Neural crest cell (in vitro differentiated cells): ENCODE results near the gene LAMA1. TPM values are rescaled to one million over a fixed set of nuclear protein-coding genes. Genes with fewer than 3 reads are reported as not detected.
"Not testable (repeated sequence)": the region's sequence is repeated elsewhere in the genome, so short reads cannot be mapped to it uniquely, and the experiment has no call there.

Source experiments
- DNase-seq: peaks from one replicate; pipeline ENCODE4 v3.0.0; 2021; ENCODE audit warnings: low read depth, mixed read lengths, low spot score
- H3K27ac Mint-ChIP-seq: one replicate; pipeline ENCODE4 v1.8.0; 2021; ENCODE audit warnings: mild to moderate bottlenecking, mixed read lengths; ENCODE audit not compliant: unreplicated experiment
- H3K27me3 Mint-ChIP-seq: 2 replicates; pipeline ENCODE4 v1.8.0; 2021; ENCODE audit warnings: low read depth, mild to moderate bottlenecking, mixed read lengths
- H3K36me3 Mint-ChIP-seq: 2 replicates; pipeline ENCODE4 v1.8.0; 2021; ENCODE audit warnings: low read depth, mild to moderate bottlenecking, mixed read lengths
- H3K4me1 Mint-ChIP-seq: 2 replicates; pipeline ENCODE4 v1.8.0; 2021; ENCODE audit warnings: mixed read lengths
- H3K4me3 Mint-ChIP-seq: one replicate; pipeline ENCODE4 v1.8.0; 2021; ENCODE audit warnings: mild to moderate bottlenecking, mixed read lengths
- H3K9me3 Mint-ChIP-seq: 2 replicates; pipeline ENCODE4 v1.8.0; 2021; ENCODE audit warnings: mixed read lengths
- total RNA-seq: library from RNA; stranded (reverse); gene quantifications from 2 replicates; pipeline ENCODE4 v1.2.1, GENCODE V29; 2021
- TF ChIP-seq, protein P1 (sequence below): fragments of 200-600 bp; sonication (generic); conservative IDR thresholded peaks from 2 replicates; pipeline ENCODE4 v1.5.0; 2021; ENCODE audit warnings: antibody characterized with exemption, mild to moderate bottlenecking

LAMA1 gene
- total RNA-seq, 1 donor from 2014 or later, result 102 TPM

GRCh38 chr18:6939972-6940371 lies 177.6 kb downstream of the LAMA1 start:
- Mint-ChIP-seq H3K27me3 (no peaks in the 10 kb centered on the region), H3K36me3 (peaks cover 47% of the 10 kb centered on the region), H3K4me3 (no peak overlapping the region), H3K9me3 (peaks cover 4% of the 10 kb centered on the region), H3K4me1 (peaks cover 27% of the 10 kb centered on the region), H3K27ac (no peak overlapping the region)
- TF ChIP-seq, protein P1, sequence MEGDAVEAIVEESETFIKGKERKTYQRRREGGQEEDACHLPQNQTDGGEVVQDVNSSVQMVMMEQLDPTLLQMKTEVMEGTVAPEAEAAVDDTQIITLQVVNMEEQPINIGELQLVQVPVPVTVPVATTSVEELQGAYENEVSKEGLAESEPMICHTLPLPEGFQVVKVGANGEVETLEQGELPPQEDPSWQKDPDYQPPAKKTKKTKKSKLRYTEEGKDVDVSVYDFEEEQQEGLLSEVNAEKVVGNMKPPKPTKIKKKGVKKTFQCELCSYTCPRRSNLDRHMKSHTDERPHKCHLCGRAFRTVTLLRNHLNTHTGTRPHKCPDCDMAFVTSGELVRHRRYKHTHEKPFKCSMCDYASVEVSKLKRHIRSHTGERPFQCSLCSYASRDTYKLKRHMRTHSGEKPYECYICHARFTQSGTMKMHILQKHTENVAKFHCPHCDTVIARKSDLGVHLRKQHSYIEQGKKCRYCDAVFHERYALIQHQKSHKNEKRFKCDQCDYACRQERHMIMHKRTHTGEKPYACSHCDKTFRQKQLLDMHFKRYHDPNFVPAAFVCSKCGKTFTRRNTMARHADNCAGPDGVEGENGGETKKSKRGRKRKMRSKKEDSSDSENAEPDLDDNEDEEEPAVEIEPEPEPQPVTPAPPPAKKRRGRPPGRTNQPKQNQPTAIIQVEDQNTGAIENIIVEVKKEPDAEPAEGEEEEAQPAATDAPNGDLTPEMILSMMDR, result no peak
- no peak for DNase-seq

DNA sequence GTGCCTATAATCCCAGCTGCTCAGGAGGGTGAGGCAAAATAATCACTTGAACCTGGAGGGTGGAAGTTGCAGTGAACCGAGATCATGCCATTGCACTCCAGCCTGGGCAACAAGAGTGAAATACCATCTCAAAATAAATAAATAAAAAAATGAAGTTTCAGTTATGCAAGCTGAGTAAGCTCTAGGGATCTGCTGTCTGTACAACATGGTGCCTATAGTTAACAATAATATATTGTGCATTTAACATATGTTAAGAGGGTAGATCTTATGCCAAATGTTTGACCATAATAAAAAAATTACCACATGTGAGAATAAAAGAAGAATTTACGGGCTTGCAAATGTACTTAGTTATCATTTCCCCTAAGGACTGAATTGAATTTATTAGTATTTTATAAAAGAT lies 179.2 kb downstream of the LAMA1 start:
- H3K9me3 Mint-ChIP-seq, result not testable (repeated sequence)

GRCh38 chr18:6938003-6938402 lies 179.6 kb downstream of the LAMA1 start:
- peaks cover 6% of the 10 kb centered on the region for H3K9me3 Mint-ChIP-seq
- no peak overlapping the region for H3K4me3 Mint-ChIP-seq
- no peak overlapping the region for H3K27ac Mint-ChIP-seq
- no peaks in the 10 kb centered on the region for H3K27me3 Mint-ChIP-seq
- DNase-seq, result no peak
- H3K4me1 Mint-ChIP-seq, result peaks cover 27% of the 10 kb centered on the region
- TF ChIP-seq, protein P1, result no peak
- H3K36me3 Mint-ChIP-seq, result peaks cover 38% of the 10 kb centered on the region

More for the DNA sequence above, 179.2 kb downstream of the LAMA1 start:
- Mint-ChIP-seq H3K4me1 (peaks cover 27% of the 10 kb centered on the region), H3K36me3 (peaks cover 41% of the 10 kb centered on the region)
- not testable (repeated sequence) for H3K27me3 Mint-ChIP-seq, DNase-seq, H3K27ac Mint-ChIP-seq, H3K4me3 Mint-ChIP-seq

- H3K9me3 Mint-ChIP-seq, result peaks cover 6% of the 10 kb centered on the region
- peaks cover 23% of the 10 kb centered on the region for H3K4me1 Mint-ChIP-seq
- no peak for DNase-seq
- H3K27me3 Mint-ChIP-seq, result no peaks in the 10 kb centered on the region
- no peak overlapping the region for H3K27ac Mint-ChIP-seq
- TF ChIP-seq, protein P1, result no peak
- H3K4me3 Mint-ChIP-seq, result no peak overlapping the region
- H3K36me3 Mint-ChIP-seq, result peaks cover 27% of the 10 kb centered on the region
These were observed 182.7 kb downstream of the LAMA1 start for GRCh38 chr18:6934859-6935258.

- H3K4me3 Mint-ChIP-seq, result no peak overlapping the region
- H3K9me3 Mint-ChIP-seq, result peaks cover 2% of the 10 kb centered on the region
- H3K4me1 Mint-ChIP-seq, result peaks cover 15% of the 10 kb centered on the region
- H3K36me3 Mint-ChIP-seq, result no peaks in the 10 kb centered on the region
- H3K27me3 Mint-ChIP-seq, result no peaks in the 10 kb centered on the region
- DNase-seq, result no peak
- TF ChIP-seq, protein P1, result no peak
- H3K27ac Mint-ChIP-seq, result no peak overlapping the region
These were observed 188.1 kb downstream of the LAMA1 start for GRCh38 chr18:6929370-6930102.

- Mint-ChIP-seq H3K4me1 (peaks cover 26% of the 10 kb centered on the region), H3K9me3 (peaks cover 6% of the 10 kb centered on the region), H3K4me3 (no peak overlapping the region), H3K27me3 (no peaks in the 10 kb centered on the region), H3K27ac (no peak overlapping the region), H3K36me3 (peaks cover 2% of the 10 kb centered on the region)
- TF ChIP-seq, protein P1, result no peak
- DNase-seq, result no peak
These were observed 189.2 kb downstream of the LAMA1 start for GRCh38 chr18:6928359-6928758.
